SKM-1 treated with dmso at 0.1 percent for 144 hours (cell line): ENCODE results near the gene RPN2.

ENCODE experiments used
- DNase-seq: peaks from one replicate; lab custom pipeline; 2025; ENCODE audit not compliant: unreplicated experiment; lab: John Stamatoyannopoulos, UW

The RPN2 gene

GRCh38 chr20:37288091-37288490 lies 109.0 kb downstream of the RPN2 start:
- DNase-seq: peak; percentile 34

- no peak for DNase-seq
These were observed 111.2 kb downstream of the RPN2 start for GRCh38 chr20:37290158-37290810.
